GM19328 (cell line): ENCODE data around the gene ANK3.

ENCODE experiments used
- ATAC-seq: cut with Tn5 transposase; IDR thresholded peaks from one replicate; pipeline ENCODE4 v1.9.1; 2021; ENCODE audit warnings: mild to moderate bottlenecking, moderate library complexity; ENCODE audit not compliant: unreplicated experiment

Gene ANK3

DNA sequence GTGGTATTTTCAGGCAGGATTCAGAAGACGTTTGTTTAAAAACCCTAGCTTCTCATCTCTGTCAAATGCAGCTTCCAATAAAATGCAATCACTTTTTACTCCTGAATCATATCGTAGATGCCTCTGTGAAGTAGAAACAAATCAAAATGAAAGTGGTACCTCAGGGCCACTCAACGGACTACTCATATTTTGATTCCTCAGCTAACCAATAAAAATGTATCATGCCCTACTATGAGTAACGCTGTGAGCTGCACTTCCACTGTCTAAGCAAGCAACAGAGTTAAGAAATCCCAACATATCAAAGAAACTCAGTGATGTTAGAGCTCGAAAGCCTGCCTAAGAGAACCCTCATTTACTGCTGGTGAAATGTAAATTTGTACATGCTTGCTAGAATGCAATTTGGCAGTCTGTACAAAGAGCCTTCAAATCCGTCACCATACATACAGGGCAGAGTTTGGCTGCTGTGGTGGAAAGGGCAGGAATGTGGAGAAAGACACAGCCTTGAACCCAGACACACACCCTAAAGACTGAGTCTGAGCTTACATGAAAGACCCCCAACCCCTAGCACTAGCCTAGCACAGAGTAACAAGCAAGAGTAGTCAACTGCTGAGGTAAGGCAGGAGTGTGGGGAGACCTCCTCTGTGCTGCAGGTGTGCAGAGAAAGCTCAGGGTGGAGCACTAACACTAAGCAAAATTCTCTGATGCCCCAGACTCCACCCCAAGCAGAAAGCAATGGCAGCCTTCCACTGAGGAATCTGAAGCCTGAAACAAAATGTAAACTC, 151.5 kb downstream of the ANK3 start:
- peak; percentile 44 for ATAC-seq

DNA sequence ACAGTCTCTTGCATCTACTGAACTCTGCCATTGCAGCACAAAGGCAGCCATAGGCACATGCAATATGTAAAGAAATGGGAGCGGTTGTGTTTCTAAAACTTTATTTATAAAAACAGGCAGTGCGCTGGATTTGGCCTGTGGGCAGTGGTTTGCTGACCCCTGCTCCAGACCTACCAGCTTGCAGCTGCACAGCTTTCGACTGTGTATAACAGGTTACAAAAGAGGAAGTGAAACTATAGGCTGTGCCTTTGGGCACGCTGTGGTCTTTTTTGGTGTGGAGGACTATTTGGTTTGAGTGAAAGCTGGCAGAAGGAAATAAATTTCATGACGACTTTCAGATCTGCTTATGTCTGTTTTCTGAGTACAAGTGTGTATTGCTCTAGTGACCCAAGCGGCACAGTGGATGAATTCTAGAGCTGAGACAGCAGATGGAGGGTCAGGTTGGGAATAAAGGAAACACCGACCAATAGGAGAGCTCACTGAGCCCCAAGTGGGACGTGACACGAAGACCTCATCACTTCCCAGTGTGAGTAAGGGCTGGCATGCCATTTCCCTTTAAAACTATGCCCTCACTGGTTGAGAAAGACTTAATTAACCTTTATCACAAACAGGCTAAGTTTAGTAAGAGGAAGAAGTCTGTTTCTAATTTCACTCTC, 152.7 kb downstream of the ANK3 start:
- ATAC-seq = peak; percentile 95

DNA sequence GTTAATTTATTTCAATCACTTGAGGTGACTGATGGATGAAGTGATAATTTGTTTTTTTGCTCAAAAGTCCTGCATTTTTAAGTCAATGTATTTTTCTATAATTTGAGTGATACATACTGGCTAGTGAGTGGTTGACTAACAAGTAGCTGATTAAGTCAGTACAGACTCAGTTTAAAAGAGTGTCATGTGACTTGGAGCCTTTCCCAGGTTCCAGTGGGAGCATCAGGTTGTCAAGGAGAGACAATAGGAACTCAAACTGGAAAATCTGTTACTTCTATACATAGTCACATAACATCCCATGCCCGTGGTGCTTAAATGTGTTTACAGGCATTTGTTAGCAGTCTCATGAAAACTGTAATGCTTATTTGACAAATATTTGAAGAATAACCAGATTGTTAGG, 154.7 kb downstream of the ANK3 start:
- ATAC-seq = no peak

DNA sequence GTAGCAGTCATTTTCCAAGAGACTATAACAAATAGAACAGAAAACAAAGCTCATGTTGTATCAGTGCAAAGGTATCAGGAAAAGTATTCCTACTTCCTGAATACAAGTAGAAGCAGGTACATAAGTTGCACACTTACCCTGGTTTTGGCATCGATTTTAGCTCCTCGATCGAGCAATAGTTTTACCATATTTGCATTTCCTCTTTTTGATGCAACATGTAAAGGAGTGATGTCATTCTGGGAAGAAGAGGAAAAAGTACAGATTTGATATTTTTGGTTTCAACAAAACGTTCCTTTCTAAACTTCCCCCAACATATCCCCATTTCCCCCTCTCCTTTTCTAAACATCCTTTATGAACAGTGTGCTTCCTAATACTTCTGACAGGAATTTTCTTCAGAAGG, 155.1 kb downstream of the ANK3 start:
- ATAC-seq = no peak

DNA sequence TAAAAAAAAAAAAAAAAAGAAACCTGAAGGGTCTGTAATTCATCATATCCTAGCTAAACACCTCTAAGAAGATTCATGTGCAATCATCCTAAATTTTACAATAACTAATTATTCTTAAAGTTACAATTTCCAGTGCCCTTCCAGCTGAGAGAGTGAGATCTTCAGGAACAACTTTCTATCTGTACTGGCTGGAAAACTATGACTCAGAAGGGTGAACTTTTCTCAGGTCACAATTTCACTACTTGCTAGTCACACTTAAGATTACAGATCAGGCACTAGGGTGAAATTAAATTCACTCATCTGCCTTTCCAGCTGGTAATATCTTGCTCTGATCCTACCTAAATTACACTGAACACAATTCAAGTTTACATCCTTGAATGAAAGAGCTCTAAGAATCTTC, 158.8 kb downstream of the ANK3 start:
- ATAC-seq = no peak

DNA sequence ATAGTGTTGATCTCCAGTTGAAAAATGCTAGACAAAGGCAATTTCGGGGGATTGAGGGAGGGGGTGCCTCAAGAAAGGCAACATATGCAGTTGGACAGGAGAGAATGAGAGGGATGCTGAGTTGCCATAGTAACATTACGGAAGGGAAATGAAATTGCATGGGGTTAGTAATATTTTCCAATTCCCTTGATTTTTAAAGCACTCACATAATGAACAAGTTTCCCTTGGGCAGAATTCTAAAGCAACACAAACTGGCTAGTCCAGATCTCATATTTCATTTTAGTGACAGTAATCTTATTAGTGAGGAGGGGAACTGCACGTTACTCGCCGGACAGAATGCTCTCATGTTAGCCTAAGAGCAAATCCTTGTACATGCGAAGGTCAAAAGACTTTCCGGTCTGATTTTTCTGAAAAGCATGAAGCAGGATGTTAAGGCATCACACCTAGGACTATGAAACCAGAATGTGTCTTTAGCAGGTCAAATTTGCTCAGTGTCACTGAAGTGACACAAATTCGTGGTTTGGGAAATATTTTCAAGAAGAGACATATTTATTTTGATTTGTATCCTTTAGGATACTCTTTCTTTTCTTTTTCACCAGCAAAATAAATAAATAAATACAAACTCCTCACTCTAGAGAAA, 165.5 kb downstream of the ANK3 start:
- ATAC-seq = no peak

DNA sequence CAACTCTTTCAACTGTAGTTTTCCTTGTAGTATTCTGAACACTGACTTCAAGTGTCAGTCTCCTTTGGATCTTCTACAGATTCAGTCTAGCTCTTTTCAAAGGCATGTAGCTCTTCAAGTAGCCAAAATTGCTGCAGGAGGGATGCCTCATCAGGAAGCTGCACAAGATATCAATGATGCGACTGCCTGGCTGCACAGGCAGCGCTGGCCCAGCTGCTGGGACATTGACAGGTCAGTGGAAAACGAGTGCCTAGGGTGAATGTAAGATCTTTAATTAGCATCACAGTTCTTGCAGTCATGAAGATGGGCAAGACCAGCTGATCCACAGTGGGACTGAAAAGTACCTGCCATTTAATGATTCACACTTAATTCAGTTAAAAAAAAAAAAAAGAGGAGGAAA, 167.6 kb downstream of the ANK3 start:
- no peak for ATAC-seq

DNA sequence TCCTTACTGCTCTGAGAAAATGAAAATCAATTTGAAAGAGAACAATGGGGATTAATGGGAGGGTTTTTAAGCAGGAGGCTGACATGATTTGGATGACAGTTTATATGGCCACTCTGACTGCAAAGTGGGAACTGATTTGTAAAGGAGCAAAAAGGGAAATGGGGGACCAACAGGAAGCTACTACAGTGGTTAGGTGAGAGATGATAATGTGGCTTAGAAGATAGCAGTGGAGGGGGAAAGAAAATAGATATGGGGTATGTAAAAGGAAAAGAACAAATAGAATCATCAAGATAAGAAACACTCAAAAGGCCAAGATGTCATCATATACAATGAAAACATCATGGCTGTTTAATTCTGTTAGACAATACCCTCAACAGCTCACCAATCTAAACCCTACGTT, 177.5 kb downstream of the ANK3 start:
- no peak for ATAC-seq

DNA sequence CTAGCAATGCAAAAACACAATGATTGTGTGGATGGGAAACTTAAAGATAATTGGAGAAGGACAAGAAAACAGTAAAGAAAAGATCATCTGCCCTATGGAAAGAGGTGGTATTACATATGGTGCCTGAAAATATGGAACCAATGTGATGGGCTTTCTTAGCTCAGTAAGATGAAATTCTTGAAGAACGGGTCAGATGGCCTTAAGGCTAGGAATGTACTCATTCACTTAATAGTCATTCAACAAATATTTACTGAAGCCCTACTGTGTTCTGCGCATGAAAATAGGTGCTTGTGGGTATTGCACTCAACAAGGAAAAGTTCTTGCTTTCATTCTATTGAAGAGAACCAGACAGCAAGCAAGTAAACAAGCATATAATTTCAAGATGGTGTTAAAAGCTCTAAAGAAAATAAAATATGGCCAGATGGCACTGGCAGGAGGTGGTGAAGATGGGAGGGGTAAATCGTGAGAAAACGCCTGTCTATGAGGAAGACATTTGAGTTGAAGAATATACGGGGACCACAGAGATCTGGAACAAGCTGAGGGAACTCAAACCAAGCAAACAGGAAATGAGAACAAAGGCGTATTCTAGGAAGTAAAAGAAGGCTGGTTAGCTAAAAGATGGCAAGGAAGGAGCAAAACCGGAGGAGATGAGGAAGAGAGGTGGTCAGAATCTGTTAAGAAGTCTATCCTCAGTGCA, 179.7 kb downstream of the ANK3 start:
- no peak for ATAC-seq

DNA sequence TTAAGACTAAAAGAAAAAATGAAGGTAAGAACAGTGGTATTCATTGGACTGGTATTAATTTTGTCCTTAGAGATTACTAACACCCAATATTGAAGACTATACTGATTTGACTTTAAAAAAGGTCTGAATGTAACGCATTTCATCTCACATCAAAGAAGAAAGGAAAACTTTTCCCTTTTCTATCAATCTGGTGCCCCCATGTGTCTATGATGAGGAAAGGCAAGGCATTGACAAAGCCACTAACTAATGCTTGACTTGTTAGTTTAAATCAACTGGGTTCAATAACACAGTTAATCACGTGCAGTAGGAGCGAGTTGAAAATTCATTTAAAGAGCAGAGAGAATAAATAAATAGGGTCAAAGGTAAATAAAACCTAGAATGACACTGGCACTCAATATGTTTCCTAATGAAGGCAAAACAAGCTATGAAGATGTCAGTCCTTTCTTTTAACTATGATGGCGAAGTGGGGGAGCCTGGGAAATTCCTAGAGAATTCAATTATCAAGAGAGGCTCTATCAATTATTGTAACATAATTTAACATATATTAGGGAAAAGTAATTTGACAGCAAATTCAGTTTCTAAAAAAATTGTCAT, 180.9 kb downstream of the ANK3 start:
- no peak for ATAC-seq

DNA sequence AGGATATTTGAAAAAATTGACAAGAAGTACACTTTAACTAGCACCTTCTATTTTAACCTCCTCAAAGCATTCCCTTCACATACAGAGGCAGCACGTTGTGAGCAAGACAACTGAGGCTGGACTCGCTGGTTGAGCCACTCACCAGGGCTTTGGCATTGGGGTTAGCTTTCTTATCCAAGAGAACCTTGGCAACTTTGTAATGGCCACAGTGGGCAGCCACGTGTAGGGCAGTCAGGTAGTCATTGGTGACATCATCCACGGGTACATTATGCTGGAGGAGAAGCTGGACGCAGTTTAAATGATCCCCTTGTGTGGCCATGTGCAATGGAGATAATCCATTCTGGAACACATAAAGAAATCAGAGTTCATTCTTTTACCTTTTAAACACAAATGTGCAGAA, 181.8 kb downstream of the ANK3 start:
- ATAC-seq = no peak

DNA sequence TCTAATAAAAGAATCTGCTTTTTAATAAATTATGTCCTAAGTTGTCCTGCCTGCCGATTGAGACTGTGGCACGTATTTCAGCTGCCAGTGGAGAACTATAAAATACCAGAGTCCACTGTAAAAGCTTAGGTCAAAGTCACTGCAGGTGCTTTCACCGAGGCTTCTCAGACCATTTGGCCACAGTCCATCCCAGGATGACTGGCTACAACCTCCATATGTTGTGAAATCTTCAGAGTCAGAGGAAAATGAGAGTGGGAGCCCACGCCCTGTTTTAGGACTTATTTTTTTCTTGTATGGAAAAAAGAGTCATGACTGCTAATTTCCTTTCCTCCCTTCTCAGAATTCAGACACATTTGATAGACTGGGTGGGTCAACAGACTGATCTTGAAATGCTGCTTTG, 182.9 kb downstream of the ANK3 start:
- no peak for ATAC-seq

DNA sequence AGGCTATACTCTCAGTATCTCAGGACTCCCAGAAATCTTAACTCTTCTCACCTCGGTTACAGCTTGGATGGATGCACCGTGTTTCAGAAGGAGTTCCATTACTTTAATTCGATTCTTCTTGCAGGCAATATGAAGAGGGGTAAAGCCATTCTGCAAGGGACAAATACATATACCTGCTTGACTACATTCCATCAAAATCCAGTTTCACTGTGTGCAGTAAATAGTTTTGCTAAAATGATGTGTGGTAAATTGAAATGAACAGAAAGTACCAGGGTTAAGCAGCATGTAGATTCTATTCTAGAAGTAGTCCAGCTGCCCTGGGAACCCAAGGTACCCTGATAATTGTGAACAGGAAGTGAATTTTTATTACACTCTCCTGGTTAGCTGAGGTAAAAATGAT, 183.9 kb downstream of the ANK3 start:
- no peak for ATAC-seq

DNA sequence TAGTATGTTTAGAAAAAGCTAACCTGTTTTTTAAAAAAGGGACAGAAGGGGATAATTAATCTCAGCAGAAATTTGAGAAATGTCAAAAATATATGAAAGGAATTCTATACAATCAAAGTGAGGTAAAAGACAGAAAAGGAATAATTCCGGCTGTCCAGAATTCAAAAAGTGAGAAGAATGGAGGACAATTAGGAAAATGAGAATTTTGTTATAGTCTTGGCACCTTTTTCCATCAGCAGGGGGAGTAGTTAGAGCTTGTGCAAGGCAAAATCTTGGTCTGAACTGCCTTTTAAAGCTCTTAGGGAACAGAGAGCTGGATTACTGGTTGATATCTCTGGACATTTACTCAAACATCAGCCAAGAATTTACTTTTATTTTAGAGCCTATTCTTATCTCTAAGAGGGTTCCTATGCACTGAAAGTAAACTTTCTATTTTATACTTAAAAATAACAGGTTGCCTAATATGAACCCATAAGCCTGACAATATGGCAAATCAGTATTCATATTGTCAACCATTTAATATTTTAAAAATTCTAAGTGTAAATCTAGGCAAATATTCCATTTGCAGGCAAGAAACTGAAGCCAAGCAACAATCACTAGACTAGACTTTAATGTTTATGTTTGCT, 185.6 kb downstream of the ANK3 start:
- no peak for ATAC-seq

DNA sequence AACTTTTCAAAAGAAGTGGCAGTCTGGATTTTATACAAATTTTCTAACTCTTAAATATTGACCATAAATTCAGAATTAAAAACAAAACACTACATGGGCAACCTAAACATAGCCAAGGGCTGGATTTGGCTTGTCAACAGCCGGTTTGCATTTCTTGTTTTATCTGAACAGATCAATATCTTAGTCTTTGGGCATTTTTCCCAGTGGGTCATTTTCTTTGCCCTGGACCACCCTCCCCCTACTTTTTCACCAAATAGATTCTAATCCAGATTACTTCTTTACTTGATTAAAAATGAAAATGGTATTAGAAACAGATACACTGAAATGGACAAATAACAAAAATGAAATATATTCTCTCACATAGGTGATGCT, 189.0 kb downstream of the ANK3 start:
- ATAC-seq = no peak

DNA sequence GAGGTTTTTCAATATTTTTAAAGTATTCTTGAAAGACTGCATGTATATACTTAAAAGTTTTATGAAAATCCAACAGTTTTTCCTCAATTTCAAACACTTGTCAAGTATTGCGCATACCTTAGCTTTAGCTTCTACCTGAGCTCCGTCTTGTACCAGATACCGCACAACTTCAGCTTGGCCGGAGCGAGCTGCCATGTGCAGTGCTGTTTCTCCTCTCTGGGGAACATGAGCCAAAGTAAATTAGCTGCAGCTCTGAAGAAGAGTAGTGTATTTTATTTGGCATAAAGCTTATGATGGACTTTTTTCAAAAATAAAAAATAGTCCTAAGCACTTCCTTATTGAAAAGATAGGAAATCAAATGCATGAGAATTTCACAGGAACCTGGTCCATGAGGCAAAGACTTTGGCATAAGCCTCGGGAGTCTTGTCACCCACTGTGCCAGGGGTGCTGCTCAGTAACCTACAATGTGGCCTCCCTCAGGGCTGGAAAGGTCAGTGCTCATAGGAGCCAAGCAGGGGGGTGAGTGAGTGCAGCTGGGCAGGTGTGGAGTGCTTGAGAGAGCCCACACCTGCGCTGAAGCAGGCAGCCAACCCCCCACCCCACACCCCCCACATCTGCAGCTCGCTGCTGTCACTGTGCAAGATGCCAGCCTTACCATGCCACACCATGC, 189.5 kb downstream of the ANK3 start:
- ATAC-seq = no peak

DNA sequence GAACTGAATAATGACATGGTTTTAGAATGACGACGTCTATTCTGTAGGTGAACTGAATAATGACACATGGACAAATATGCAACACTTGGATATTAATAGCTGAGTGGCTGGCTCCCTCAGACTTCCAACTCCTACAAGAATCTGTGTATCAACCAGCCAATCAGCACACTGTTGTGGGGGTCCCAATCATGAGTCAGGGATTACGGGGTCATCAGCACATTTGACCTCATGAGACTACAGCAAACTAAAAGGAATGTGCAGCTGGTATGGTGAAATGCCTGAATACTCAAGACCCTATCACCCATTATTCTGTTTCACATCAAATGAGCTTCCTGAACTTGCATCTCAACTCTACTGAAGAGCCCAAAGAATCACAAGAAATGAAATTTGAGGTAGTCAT, 192.5 kb downstream of the ANK3 start:
- no peak for ATAC-seq

DNA sequence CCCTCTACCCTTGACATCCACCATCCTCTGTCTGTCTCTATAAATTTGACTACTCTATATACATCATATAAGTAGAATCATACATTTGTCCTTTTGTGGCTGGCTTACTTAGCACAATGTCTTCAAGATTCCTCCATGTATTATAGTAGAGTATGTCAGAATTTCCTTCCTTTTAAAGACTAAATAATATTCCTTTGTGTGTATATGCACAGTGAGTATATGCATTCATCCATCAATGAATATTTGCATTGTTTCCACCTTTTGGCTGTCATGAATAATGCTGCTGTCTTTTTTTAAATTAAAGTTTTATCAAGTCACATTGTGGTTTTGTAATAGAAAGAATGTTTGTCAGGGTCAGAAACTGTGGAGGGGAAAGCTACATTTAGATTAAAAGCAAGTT, 195.3 kb downstream of the ANK3 start:
- no peak for ATAC-seq

DNA sequence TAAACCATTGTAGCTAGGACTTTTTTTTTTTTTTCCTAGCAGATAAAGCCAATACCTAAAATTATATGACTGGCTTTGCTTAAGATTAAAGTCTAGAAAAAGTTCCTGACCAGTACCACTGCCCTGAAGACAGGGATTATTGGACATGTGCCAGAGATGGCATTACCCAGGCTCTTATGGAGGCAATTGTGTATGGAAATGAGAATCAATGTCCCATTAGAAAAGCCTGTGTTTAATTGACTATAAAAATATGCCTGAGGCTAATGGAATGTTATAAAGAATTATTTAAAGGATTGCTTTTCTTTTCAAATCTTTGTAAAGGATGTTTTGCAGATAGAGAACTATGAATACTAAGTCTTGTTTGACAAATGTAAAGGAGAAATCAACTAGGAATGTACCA, 196.7 kb downstream of the ANK3 start:
- ATAC-seq = no peak

DNA sequence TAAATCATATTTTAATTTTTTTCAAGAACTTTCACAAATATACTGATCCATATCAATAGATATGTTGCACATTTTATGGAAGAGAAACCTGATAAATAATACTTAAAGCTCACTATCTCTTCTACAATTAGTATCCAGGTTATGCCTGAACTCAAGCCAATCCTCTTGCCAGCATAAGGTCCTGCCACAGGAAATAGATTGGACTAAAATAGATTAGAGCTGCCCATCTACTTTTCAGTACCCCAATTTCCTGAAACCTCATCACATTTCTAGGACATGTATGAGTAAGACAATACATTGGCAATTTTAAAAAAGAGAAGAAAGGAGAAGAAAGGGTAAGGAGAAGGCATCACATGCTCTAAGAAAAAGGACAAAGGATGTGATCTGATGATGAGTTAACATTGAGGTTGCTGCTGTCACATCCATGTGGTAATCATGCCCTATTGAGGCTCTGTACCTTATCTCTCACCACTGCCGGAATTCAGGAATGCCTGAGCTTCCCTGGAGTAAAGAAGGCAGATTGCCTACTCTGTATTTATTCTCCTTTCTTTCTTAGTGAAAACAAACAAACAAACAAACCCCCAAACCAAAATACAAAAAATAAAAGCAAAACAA, 199.7 kb downstream of the ANK3 start:
- no peak for ATAC-seq
